Esophagus muscularis mucosa (tissue), 3 donors: Measurements from ENCODE around the gene IFNL1.

Experiments used
- POLR2A ChIP-seq: fragments of 450-650 bp; IDR thresholded peaks from one replicate; pipeline ENCODE4 v1.6.1; 2017; ENCODE audit warnings: antibody characterized with exemption, moderate library complexity, mild to moderate bottlenecking, low read depth
- POLR2AphosphoS5 ChIP-seq, 2 donors: sonication (generic); formaldehyde crosslinking; IDR thresholded peaks; one replicate each; pipeline ENCODE4 v1.6.1; 2017; ENCODE audit warnings: antibody characterized with exemption in 2 of 2
- TF ChIP-seq, protein P1 (sequence below), 3 experiments: fragments of 200-600 bp in 2 of 3; fragments of 450-650 bp in 1 of 3; sonication (generic) in 2 of 3; IDR thresholded peaks; one replicate each; pipeline ENCODE4 v1.5.1; 2017 to 2019; ENCODE audit warnings: antibody characterized with exemption in 3 of 3, mild to moderate bottlenecking in 2 of 3, moderate library complexity in 1 of 3

DNA sequence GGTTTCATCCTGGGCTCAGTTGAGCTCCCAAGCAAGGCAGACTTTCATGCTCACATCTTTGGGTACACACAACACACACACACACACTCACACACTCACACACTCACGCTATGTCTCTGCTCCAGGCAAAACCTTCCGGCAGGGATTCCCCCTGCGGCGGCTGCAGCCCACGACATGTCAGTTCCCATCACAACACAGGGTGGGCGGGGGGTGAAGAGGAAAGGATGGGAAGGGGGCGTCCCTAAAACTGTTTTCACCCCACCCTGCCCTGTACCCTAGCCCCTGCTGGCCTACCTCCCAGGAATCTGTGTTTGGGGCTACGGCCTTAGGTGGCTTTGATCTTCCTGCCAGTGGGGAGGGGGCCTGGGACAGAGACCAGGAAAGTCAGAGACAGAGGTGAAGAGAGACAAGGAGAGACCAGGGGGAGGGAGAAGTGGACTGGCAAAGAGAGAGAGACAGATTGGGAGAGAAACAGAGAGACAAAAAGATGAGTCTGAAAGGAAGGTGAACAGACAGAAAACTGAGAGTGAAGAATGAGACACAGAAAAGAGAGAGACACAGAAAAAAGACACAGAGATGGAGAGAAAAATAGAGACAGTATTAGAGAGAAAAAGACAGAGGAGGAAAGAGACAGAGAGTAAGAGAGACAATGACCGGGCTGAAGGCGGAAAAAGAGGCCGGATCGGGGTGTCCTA is 20.6 kb downstream of the IFNL1 start:
- TF ChIP-seq, protein P1, sequence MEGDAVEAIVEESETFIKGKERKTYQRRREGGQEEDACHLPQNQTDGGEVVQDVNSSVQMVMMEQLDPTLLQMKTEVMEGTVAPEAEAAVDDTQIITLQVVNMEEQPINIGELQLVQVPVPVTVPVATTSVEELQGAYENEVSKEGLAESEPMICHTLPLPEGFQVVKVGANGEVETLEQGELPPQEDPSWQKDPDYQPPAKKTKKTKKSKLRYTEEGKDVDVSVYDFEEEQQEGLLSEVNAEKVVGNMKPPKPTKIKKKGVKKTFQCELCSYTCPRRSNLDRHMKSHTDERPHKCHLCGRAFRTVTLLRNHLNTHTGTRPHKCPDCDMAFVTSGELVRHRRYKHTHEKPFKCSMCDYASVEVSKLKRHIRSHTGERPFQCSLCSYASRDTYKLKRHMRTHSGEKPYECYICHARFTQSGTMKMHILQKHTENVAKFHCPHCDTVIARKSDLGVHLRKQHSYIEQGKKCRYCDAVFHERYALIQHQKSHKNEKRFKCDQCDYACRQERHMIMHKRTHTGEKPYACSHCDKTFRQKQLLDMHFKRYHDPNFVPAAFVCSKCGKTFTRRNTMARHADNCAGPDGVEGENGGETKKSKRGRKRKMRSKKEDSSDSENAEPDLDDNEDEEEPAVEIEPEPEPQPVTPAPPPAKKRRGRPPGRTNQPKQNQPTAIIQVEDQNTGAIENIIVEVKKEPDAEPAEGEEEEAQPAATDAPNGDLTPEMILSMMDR (IDR thresholded peaks at IDR 0.05) = no peak
- TF ChIP-seq POLR2A = no peak
- TF ChIP-seq POLR2AphosphoS5 (IDR thresholded peaks at IDR 0.05) = no peak
